ENCODE measurements around the gene CHRDL2. TPM values are rescaled to one million over a fixed set of nuclear protein-coding genes. Genes with fewer than 3 reads are reported as not detected.

Gene CHRDL2
- polyA plus RNA-seq, 1 of the 3 experiments (the other 2 are of a cell fraction) = not detected

DNA sequence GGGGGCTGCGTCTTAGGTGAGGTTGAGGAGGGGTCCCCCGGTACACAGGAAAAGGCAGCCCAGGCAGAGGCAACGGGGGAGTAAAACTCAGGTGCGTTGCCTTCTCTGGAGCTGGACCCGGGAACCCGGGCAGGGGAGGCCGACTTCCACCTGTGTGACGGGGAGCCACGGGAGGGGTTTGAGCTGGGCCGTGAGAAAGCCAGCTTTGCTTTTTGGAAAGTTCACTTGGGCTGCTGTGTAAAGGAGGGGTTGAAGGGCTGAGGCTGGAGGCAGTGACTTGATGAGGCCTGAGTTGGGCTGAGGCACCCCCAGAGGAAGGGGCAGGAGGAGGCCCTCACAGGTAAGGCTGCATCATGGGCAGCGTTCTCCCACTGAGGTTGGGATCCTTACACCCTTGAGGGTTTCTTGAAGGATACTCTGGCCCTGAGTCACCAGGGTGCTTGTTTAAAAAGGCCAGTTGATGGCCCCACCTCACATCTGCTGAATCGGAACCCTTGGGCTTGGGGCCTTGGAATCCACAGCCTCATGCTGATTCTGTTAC, 47.2 kb downstream of the CHRDL2 start:
- H3F3A ChIP-seq (replicated peaks; ENCODE audit: insufficient read depth) = peaks cover 3% of the 10 kb centered on the region
- WGBS (ENCODE audit: low lambda C conversion rate) = 85% methylated on average over 9 of the region's 12 CpGs
- H3K4me3 ChIP-seq (ENCODE audit: low read depth in 2 of 2, low read length in 1 of 2) = no peak overlapping the region
- no peaks in the 10 kb centered on the region for H3K36me3 ChIP-seq (replicated peaks in 1 of 2; ENCODE audit: control insufficient read depth in 1 of 2, insufficient read depth in 2 of 2, low read length in 1 of 2)
- H3K4me1 ChIP-seq (ENCODE audit: control insufficient read depth in 1 of 2, insufficient read depth in 2 of 2, low read depth in 1 of 2, low read length in 1 of 2) = peaks cover 0 to 5% of the 10 kb centered on the region in 2 experiments; a peak in 1 of 4 replicates
- no peak overlapping the region for H3K4me2 ChIP-seq
- H4K20me1 ChIP-seq (ENCODE audit: insufficient read depth) = no peaks in the 10 kb centered on the region
- no peaks in the 10 kb centered on the region for H3K9me3 ChIP-seq
- ChIA-PET CTCF (interaction anchor here (0.6 to 7.8 kb wide), 13 partner anchors 9 to 231 kb away, joined by 3 to 58 read pairs (median 4); no protein-coding TSS in a partner anchor), POLR2A (no interaction called here)
- H3K27ac ChIP-seq (ENCODE audit: low read depth in 2 of 2, low read length in 1 of 2) = no peak overlapping the region
- H2AFZ ChIP-seq (ENCODE audit: low read depth) = 0 out of 2 replicates have a peak overlapping the region, but pooled peaks have one; percentile 51
- no peaks in the 10 kb centered on the region for H3K79me2 ChIP-seq (ENCODE audit: insufficient read depth)
- H3K27me3 ChIP-seq (ENCODE audit: insufficient read depth) = no peaks in the 10 kb centered on the region
- TF ChIP-seq, protein P1, sequence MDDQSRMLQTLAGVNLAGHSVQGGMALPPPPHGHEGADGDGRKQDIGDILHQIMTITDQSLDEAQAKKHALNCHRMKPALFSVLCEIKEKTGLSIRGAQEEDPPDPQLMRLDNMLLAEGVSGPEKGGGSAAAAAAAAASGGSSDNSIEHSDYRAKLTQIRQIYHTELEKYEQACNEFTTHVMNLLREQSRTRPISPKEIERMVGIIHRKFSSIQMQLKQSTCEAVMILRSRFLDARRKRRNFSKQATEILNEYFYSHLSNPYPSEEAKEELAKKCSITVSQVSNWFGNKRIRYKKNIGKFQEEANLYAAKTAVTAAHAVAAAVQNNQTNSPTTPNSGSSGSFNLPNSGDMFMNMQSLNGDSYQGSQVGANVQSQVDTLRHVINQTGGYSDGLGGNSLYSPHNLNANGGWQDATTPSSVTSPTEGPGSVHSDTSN (IDR thresholded peaks at IDR 0.05) = no peak
- no peak for TF ChIP-seq ELF1 (IDR thresholded peaks at IDR 0.05)
- no peak for TF ChIP-seq FOXM1 (IDR thresholded peaks at IDR 0.05; ENCODE audit: low read depth)
- TF ChIP-seq TAF1 (IDR thresholded peaks at IDR 0.05; ENCODE audit: borderline replicate concordance, low read depth, low read length) = no peak
- TF ChIP-seq FOXJ3 (CRISPR knock-in tag; IDR thresholded peaks at IDR 0.05) = no peak
- TF ChIP-seq CHD2 (IDR thresholded peaks at IDR 0.05; ENCODE audit: low read length, partially characterized antibody) = no peak
- no peak for TF ChIP-seq MEF2A (IDR thresholded peaks at IDR 0.05; ENCODE audit: borderline replicate concordance, low read depth)
- no peak for TF ChIP-seq SIN3A (IDR thresholded peaks at IDR 0.05; ENCODE audit: borderline replicate concordance, low read depth, low read length)
- no peak for TF ChIP-seq FOSL2 (IDR thresholded peaks at IDR 0.05; ENCODE audit: borderline replicate concordance, low read depth)
- no peak for TF ChIP-seq TCF12 (IDR thresholded peaks at IDR 0.05)
- no peak for TF ChIP-seq RXRA (IDR thresholded peaks at IDR 0.05; ENCODE audit: borderline replicate concordance, low read depth)
- TF ChIP-seq, protein P2, sequence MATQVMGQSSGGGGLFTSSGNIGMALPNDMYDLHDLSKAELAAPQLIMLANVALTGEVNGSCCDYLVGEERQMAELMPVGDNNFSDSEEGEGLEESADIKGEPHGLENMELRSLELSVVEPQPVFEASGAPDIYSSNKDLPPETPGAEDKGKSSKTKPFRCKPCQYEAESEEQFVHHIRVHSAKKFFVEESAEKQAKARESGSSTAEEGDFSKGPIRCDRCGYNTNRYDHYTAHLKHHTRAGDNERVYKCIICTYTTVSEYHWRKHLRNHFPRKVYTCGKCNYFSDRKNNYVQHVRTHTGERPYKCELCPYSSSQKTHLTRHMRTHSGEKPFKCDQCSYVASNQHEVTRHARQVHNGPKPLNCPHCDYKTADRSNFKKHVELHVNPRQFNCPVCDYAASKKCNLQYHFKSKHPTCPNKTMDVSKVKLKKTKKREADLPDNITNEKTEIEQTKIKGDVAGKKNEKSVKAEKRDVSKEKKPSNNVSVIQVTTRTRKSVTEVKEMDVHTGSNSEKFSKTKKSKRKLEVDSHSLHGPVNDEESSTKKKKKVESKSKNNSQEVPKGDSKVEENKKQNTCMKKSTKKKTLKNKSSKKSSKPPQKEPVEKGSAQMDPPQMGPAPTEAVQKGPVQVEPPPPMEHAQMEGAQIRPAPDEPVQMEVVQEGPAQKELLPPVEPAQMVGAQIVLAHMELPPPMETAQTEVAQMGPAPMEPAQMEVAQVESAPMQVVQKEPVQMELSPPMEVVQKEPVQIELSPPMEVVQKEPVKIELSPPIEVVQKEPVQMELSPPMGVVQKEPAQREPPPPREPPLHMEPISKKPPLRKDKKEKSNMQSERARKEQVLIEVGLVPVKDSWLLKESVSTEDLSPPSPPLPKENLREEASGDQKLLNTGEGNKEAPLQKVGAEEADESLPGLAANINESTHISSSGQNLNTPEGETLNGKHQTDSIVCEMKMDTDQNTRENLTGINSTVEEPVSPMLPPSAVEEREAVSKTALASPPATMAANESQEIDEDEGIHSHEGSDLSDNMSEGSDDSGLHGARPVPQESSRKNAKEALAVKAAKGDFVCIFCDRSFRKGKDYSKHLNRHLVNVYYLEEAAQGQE (IDR thresholded peaks at IDR 0.05; ENCODE audit: low read depth, low read length) = no peak
- no peak for TF ChIP-seq TEAD4 (IDR thresholded peaks at IDR 0.05; ENCODE audit: borderline replicate concordance, insufficient read depth)
- TF ChIP-seq, protein P3, sequence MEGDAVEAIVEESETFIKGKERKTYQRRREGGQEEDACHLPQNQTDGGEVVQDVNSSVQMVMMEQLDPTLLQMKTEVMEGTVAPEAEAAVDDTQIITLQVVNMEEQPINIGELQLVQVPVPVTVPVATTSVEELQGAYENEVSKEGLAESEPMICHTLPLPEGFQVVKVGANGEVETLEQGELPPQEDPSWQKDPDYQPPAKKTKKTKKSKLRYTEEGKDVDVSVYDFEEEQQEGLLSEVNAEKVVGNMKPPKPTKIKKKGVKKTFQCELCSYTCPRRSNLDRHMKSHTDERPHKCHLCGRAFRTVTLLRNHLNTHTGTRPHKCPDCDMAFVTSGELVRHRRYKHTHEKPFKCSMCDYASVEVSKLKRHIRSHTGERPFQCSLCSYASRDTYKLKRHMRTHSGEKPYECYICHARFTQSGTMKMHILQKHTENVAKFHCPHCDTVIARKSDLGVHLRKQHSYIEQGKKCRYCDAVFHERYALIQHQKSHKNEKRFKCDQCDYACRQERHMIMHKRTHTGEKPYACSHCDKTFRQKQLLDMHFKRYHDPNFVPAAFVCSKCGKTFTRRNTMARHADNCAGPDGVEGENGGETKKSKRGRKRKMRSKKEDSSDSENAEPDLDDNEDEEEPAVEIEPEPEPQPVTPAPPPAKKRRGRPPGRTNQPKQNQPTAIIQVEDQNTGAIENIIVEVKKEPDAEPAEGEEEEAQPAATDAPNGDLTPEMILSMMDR (IDR thresholded peaks at IDR 0.05) = no peak
- TF ChIP-seq RCOR1 (IDR thresholded peaks at IDR 0.05; ENCODE audit: low read length) = no peak
- no peak for TF ChIP-seq NFIC (IDR thresholded peaks at IDR 0.05; ENCODE audit: borderline replicate concordance)
- H3K9me2 ChIP-seq = no peaks in the 10 kb centered on the region
- DNase-seq = no peak
- H3K9ac ChIP-seq = no peak overlapping the region
